CD8-positive, alpha-beta memory T cell (primary cell): ENCODE results near the gene ANKRD29. TPM values are rescaled to one million over a fixed set of nuclear protein-coding genes. Genes with fewer than 3 reads are reported as not detected.
A peak's percentile ranks its signal among the peaks of the same experiment; 100 is the strongest.
"Not testable (repeated sequence)": the region's sequence is repeated elsewhere in the genome, so short reads cannot be mapped to it uniquely, and the experiment has no call there.

Experiments
- CTCF ChIA-PET: fragments of 350-600 bp; sonication (Branson Sonifier 250); formaldehyde crosslinking; loops from one replicate; lab custom pipeline; 2021; ENCODE audit warnings: antibody characterized with exemption; lab: Charles Lee
- POLR2A ChIA-PET: fragments of 350-600 bp; sonication (Branson Sonifier 250); formaldehyde crosslinking; loops from one replicate; lab custom pipeline; 2021; ENCODE audit warnings: antibody characterized with exemption; lab: Charles Lee
- DNase-seq, 5 donors: peaks; one replicate each; pipeline versions ENCODE4 v3.0.0 to v3.0.0-alpha.2; 2020 to 2022; ENCODE audit warnings: mixed read lengths in 1 of 5
- H3K27ac ChIP-seq: one replicate; pipeline ENCODE4 v1.7.0; 2013; ENCODE audit warnings: low read depth, mild to moderate bottlenecking, low read length, moderate library complexity
- H3K27me3 ChIP-seq: 2 replicates; pipeline ENCODE4 v1.7.0; 2013; ENCODE audit warnings: low read length, mild to moderate bottlenecking; ENCODE audit not compliant: insufficient read depth, poor library complexity, severe bottlenecking
- H3K36me3 ChIP-seq: 2 replicates; pipeline ENCODE4 v1.7.0; 2013; ENCODE audit warnings: mild to moderate bottlenecking, low read length, moderate library complexity; ENCODE audit not compliant: insufficient read depth
- H3K4me1 ChIP-seq: 2 replicates; pipeline ENCODE4 v1.7.0; 2013; ENCODE audit warnings: mild to moderate bottlenecking, low read length, moderate library complexity; ENCODE audit not compliant: insufficient read depth
- H3K4me3 ChIP-seq: 2 replicates; pipeline ENCODE4 v1.7.0; 2013; ENCODE audit warnings: mild to moderate bottlenecking, low read length
- H3K9me3 ChIP-seq: 2 replicates; pipeline ENCODE4 v1.7.0; 2013; ENCODE audit warnings: mild to moderate bottlenecking, low read length
- H3K27ac Mint-ChIP-seq, 8 donors: one replicate each; pipeline ENCODE4 v1.8.0; 2020 to 2021; ENCODE audit warnings: mixed read lengths in 8 of 8, mild to moderate bottlenecking in 6 of 8, inconsistent platforms in 3 of 8, moderate library complexity in 3 of 8
- H3K27me3 Mint-ChIP-seq, 2 donors: one replicate each; pipeline ENCODE4 v1.8.0; 2020 to 2021; ENCODE audit warnings: mixed read lengths in 2 of 2, mild to moderate bottlenecking in 1 of 2, moderate library complexity in 1 of 2
- H3K36me3 Mint-ChIP-seq, 3 donors: one replicate each; pipeline ENCODE4 v1.8.0; 2020 to 2021; ENCODE audit warnings: mixed read lengths in 3 of 3, inconsistent platforms in 1 of 3, mild to moderate bottlenecking in 1 of 3
- H3K4me1 Mint-ChIP-seq, 3 donors: one replicate each; pipeline ENCODE4 v1.8.0; 2020 to 2021; ENCODE audit warnings: mixed read lengths in 3 of 3, inconsistent platforms in 1 of 3, mild to moderate bottlenecking in 1 of 3
- H3K4me3 Mint-ChIP-seq, 7 donors: one replicate each; pipeline ENCODE4 v1.8.0; 2020 to 2021; ENCODE audit warnings: mixed read lengths in 7 of 7, mild to moderate bottlenecking in 6 of 7, moderate library complexity in 4 of 7, inconsistent platforms in 2 of 7
- H3K9me3 Mint-ChIP-seq, 5 donors: one replicate each; pipeline ENCODE4 v1.8.0; 2020 to 2022; ENCODE audit warnings: mixed read lengths in 5 of 5, mild to moderate bottlenecking in 3 of 5, moderate library complexity in 2 of 5, inconsistent platforms in 1 of 5
- polyA plus RNA-seq: library from polyadenylated mRNA; unstranded; fragments of 300-500 nt; fragmentation: Illumina TruSeq; gene quantifications from one replicate; pipeline ENCODE4 v1.2.3, GENCODE V29; 2021
- total RNA-seq, 2 experiments: library from RNA; stranded (reverse); gene quantifications; one replicate each; pipeline ENCODE4 v1.2.3, GENCODE V29; 2021

The ANKRD29 gene
- total and polyA plus RNA-seq, 3 experiments from 2014 or later, result not detected

DNA sequence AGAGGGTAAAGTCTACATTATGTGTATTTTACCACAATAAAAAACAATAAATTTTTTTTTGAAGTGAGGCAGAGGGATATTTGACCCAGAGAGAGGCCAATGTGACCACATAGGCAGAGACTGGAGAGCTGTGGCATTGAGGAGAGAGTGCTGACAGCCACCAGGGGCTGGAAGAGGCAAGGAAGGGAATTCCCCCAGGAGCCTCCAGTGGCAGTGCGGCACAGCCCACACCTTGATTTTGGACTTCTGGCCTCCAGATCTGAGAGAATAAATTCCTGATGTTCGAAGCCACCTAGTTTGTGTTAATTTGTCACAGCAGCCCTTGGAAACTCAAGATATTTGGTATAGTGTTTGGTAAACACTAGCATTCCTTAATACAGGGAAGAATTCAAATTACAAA is 22.7 kb downstream of the ANKRD29 start:
- H3K9me3 Mint-ChIP-seq, result no peaks in the 10 kb centered on the region
- no peaks in the 10 kb centered on the region for H3K9me3 ChIP-seq
- H3K27ac Mint-ChIP-seq, result no peak overlapping the region
- CTCF ChIA-PET, result no interaction called here
- H3K4me1 ChIP-seq, result no peaks in the 10 kb centered on the region
- no peak overlapping the region for H3K4me3 Mint-ChIP-seq
- POLR2A ChIA-PET, result interaction anchor here (0.7 kb wide), 1 partner anchor 107 kb away, joined by 10 read pairs; no protein-coding TSS in a partner anchor
- no peak overlapping the region for H3K4me3 ChIP-seq
- H3K4me1 Mint-ChIP-seq, result peaks cover 5 to 6% (median 5%) of the 10 kb centered on the region in 3 donors
- peaks cover 3 to 5% of the 10 kb centered on the region in 2 donors for H3K27me3 Mint-ChIP-seq
- H3K36me3 Mint-ChIP-seq, result no peaks in the 10 kb centered on the region
- no peaks in the 10 kb centered on the region for H3K27me3 ChIP-seq
- no peaks in the 10 kb centered on the region for H3K36me3 ChIP-seq
- DNase-seq, result no peak
- no peak overlapping the region for H3K27ac ChIP-seq

DNA sequence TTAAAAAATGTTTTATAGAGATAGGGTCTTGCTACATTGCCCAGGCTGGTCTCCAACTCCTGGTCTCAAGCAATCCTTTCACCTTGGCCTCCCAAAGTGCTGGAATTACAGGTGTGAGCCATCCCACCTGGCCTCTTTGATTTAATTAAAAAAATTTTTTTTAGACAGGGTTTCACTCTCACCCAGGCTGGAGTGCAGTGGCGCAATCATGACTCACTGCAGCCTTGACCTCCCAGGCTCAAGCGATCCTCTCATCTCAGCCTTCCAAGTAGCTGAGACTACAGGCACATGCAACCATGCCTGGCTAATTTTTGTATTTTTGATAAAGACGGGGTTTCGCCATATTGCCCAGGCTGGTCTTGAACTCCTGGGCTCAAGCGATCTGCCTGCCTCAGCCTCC is 26.3 kb downstream of the ANKRD29 start:
- H3K4me3 ChIP-seq, H3K27me3 ChIP-seq, H3K9me3 Mint-ChIP-seq, POLR2A ChIA-PET, H3K36me3 ChIP-seq, H3K36me3 Mint-ChIP-seq, H3K27me3 Mint-ChIP-seq, H3K27ac ChIP-seq, H3K4me1 ChIP-seq, H3K9me3 ChIP-seq, CTCF ChIA-PET, DNase-seq, H3K27ac Mint-ChIP-seq, H3K4me3 Mint-ChIP-seq: not testable (repeated sequence)
- peaks cover 5 to 11% (median 6%) of the 10 kb centered on the region in 3 donors for H3K4me1 Mint-ChIP-seq

GRCh38 chr18:23636071-23636399 is 26.7 kb downstream of the ANKRD29 start:
- CTCF ChIA-PET, result interaction anchor here (1.2 kb wide), 1 partner anchor 7 kb away, joined by 4 read pairs; no protein-coding TSS in a partner anchor
- H3K9me3 Mint-ChIP-seq, result no peaks in the 10 kb centered on the region
- Histone ChIP-seq H3K36me3 (no peaks in the 10 kb centered on the region), H3K9me3 (no peaks in the 10 kb centered on the region), H3K4me3 (no peak overlapping the region), H3K4me1 (no peaks in the 10 kb centered on the region), H3K27me3 (peaks cover 3% of the 10 kb centered on the region), H3K27ac (no peak overlapping the region)
- no peak overlapping the region for H3K27ac Mint-ChIP-seq
- no peak overlapping the region for H3K4me3 Mint-ChIP-seq
- H3K27me3 Mint-ChIP-seq, result peaks cover 5 to 12% of the 10 kb centered on the region in 2 donors
- peaks cover 5 to 11% (median 6%) of the 10 kb centered on the region in 3 donors for H3K4me1 Mint-ChIP-seq
- DNase-seq, result no peak
- POLR2A ChIA-PET, result no interaction called here
- no peaks in the 10 kb centered on the region for H3K36me3 Mint-ChIP-seq

DNA sequence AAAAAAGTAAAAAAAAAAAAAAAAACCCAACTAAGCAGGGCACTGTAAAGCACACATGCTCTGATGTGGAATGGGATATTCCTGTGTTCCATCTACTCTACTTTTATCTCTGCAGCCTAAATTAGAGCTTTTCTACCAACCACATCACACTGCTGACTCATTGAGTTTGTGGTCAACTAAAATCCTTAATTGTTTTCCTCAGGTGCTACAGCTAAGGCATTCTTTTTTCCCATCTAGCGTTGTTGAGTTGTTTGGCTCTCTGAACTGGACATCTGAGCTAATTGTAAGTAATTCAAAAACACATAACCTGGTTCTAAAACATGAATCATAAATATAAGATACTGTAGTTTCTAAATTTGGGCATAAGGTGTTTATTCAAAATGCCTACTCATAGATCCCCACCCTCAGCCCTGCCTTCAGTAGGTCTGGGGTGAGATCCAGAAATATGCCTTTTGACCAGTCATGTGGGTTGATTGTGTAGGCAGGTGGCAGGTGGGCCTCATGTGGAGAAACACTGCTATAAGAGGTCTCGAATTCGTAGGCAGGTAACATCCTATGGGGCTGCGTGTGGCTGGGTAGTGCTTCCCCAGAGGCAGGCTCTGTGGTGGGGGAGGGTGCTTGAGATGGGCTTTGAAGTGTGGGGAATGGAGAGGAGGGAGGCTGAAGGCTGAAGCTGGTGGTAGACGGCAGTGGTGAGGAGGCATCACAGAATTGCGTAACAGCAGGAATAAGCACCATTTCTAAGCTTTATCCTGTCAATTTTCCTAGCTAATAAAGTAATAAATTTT is 27.2 kb downstream of the ANKRD29 start:
- H3K4me3 ChIP-seq, result no peak overlapping the region
- H3K9me3 ChIP-seq, result no peaks in the 10 kb centered on the region
- no peaks in the 10 kb centered on the region for H3K4me1 ChIP-seq
- H3K27ac ChIP-seq, result no peak overlapping the region
- peaks cover 5 to 11% (median 6%) of the 10 kb centered on the region in 3 donors for H3K4me1 Mint-ChIP-seq
- H3K36me3 ChIP-seq, result no peaks in the 10 kb centered on the region
- no peak for DNase-seq
- peaks cover 5 to 12% of the 10 kb centered on the region in 2 donors for H3K27me3 Mint-ChIP-seq
- no peaks in the 10 kb centered on the region for H3K36me3 Mint-ChIP-seq
- ChIA-PET CTCF (interaction anchor here (1.0 to 1.2 kb wide), 2 partner anchors 8 to 10 kb away, joined by 3 to 4 read pairs; no protein-coding TSS in a partner anchor), POLR2A (no interaction called here)
- no peak overlapping the region for H3K4me3 Mint-ChIP-seq
- H3K27ac Mint-ChIP-seq, result no peak overlapping the region
- no peaks in the 10 kb centered on the region for H3K9me3 Mint-ChIP-seq
- peaks cover 3% of the 10 kb centered on the region for H3K27me3 ChIP-seq

GRCh38 chr18:23634692-23635091 is 28.0 kb downstream of the ANKRD29 start:
- H3K36me3 Mint-ChIP-seq, result no peaks in the 10 kb centered on the region
- Histone ChIP-seq H3K9me3 (no peaks in the 10 kb centered on the region), H3K27me3 (peaks cover 3% of the 10 kb centered on the region), H3K4me3 (no peak overlapping the region), H3K4me1 (no peaks in the 10 kb centered on the region), H3K36me3 (no peaks in the 10 kb centered on the region), H3K27ac (no peak overlapping the region)
- peaks cover 5 to 12% of the 10 kb centered on the region in 2 donors for H3K27me3 Mint-ChIP-seq
- peak overlapping the region in 1 of 8 donors; percentile 30 for H3K27ac Mint-ChIP-seq
- CTCF ChIA-PET, result interaction anchor here (1.0 to 1.2 kb wide), 2 partner anchors 9 kb away, joined by 3 to 4 read pairs; no protein-coding TSS in a partner anchor
- no peaks in the 10 kb centered on the region for H3K9me3 Mint-ChIP-seq
- no peak overlapping the region for H3K4me3 Mint-ChIP-seq
- no peak for DNase-seq
- POLR2A ChIA-PET, result no interaction called here
- H3K4me1 Mint-ChIP-seq, result peaks cover 5 to 11% (median 6%) of the 10 kb centered on the region in 3 donors

- Mint-ChIP-seq H3K9me3 (no peaks in the 10 kb centered on the region), H3K4me1 (peaks cover 5 to 11% (median 6%) of the 10 kb centered on the region in 3 donors), H3K27ac (no peak overlapping the region), H3K36me3 (no peaks in the 10 kb centered on the region), H3K4me3 (no peak overlapping the region), H3K27me3 (peaks cover 7 to 18% of the 10 kb centered on the region in 2 donors)
- Histone ChIP-seq H3K4me1 (no peaks in the 10 kb centered on the region), H3K36me3 (no peaks in the 10 kb centered on the region), H3K9me3 (no peaks in the 10 kb centered on the region), H3K4me3 (no peak overlapping the region), H3K27me3 (peaks cover 3% of the 10 kb centered on the region), H3K27ac (no peak overlapping the region)
- CTCF ChIA-PET, result no interaction called here
- DNase-seq, result no peak
- POLR2A ChIA-PET, result no interaction called here
Observed at GRCh38 chr18:23632615-23633014, 30.1 kb downstream of the ANKRD29 start.

DNA sequence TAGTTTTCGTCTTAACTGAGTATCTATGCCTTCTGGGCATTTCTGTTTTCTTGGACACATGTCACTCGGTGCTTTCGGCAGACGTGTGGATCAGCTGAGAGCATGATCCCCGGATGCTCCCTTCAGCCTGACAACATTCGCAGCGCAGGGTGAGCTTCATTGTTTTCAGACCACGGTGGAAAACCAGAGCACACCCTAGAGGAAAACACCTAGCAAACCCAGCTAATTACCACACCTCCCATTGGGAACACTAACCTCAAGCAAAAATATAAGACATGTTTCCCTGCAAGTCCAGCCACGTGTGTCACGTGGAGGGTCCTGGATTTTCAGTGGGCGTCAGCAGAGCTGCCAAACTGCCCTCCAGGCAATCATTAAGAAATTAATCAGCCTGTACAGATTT is 31.0 kb downstream of the ANKRD29 start:
- Mint-ChIP-seq H3K4me3 (no peak overlapping the region), H3K4me1 (peaks cover 5 to 11% (median 7%) of the 10 kb centered on the region in 3 donors), H3K36me3 (no peaks in the 10 kb centered on the region), H3K27ac (peak overlapping the region in 1 of 8 donors; percentile 44), H3K27me3 (peaks cover 7 to 18% of the 10 kb centered on the region in 2 donors), H3K9me3 (no peaks in the 10 kb centered on the region)
- Histone ChIP-seq H3K27me3 (peaks cover 3% of the 10 kb centered on the region), H3K9me3 (no peaks in the 10 kb centered on the region), H3K36me3 (no peaks in the 10 kb centered on the region), H3K4me3 (no peak overlapping the region), H3K27ac (no peak overlapping the region), H3K4me1 (no peaks in the 10 kb centered on the region)
- no peak for DNase-seq
- ChIA-PET POLR2A (no interaction called here), CTCF (no interaction called here)

DNA sequence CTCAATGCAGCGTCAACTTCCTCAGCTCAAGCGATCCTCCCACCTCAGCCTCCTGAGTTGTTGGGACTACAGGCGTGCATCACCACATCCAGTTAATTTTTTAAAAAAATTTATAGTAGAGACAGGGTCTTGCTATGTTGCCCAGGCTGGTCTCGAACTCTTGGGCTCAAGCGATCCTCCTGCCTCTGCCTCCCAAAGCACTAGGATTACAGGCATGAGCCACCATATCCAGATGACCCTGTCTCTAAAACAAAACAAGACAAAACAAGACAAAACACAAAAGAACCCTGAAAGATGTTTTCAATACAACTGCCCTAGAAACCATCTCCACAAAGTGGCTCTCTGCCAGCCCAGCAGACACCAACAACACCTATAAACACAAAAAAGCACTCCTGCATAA is 31.4 kb downstream of the ANKRD29 start:
- ChIA-PET POLR2A (no interaction called here), CTCF (interaction anchor here (1.0 kb wide), 2 partner anchors 9 to 21 kb away, joined by 3 read pairs; no protein-coding TSS in a partner anchor)
- no peak overlapping the region for H3K27ac ChIP-seq
- Mint-ChIP-seq H3K27me3 (peaks cover 7 to 18% of the 10 kb centered on the region in 2 donors), H3K36me3 (no peaks in the 10 kb centered on the region), H3K27ac (no peak overlapping the region), H3K9me3 (no peaks in the 10 kb centered on the region), H3K4me1 (peaks cover 5 to 11% (median 10%) of the 10 kb centered on the region in 3 donors), H3K4me3 (no peak overlapping the region)
- H3K9me3 ChIP-seq, result no peaks in the 10 kb centered on the region
- H3K4me3 ChIP-seq, result no peak overlapping the region
- H3K27me3 ChIP-seq, result peaks cover 3% of the 10 kb centered on the region
- no peaks in the 10 kb centered on the region for H3K36me3 ChIP-seq
- H3K4me1 ChIP-seq, result no peaks in the 10 kb centered on the region
- no peak for DNase-seq
